Tibial nerve (tissue), 4 donors: ENCODE measurements around the gene ANKHD1. TPM values are rescaled to one million over a fixed set of nuclear protein-coding genes. Genes with fewer than 3 reads are reported as not detected.

Experiments used
- DNase-seq, 2 donors: peaks; one replicate each; pipeline ENCODE4 v3.0.0-alpha.2; 2019; ENCODE audit warnings: low spot score in 2 of 2
- H3K27ac ChIP-seq, 4 donors: fragments of 200-600 bp; sonication (generic) in 3 of 4; one replicate each; pipeline ENCODE4 v1.5.1; 2017 to 2019; ENCODE audit warnings: mild to moderate bottlenecking in 1 of 4
- H3K27me3 ChIP-seq, 2 donors: fragments of 200-600 bp; sonication (generic) in 1 of 2; one replicate each; pipeline versions ENCODE4 v1.5.1 to v1.6.0; 2017 to 2019
- H3K36me3 ChIP-seq, 3 donors: fragments of 200-600 bp; sonication (generic); one replicate each; pipeline ENCODE4 v1.5.1; 2018 to 2019
- H3K4me1 ChIP-seq, 4 donors: fragments of 200-600 bp; sonication (generic) in 3 of 4; one replicate each; pipeline ENCODE4 v1.5.1; 2017 to 2019
- H3K4me3 ChIP-seq, 4 donors: fragments of 200-600 bp; sonication (generic) in 3 of 4; one replicate each; pipeline ENCODE4 v1.5.1; 2017 to 2019; ENCODE audit warnings: mild to moderate bottlenecking in 1 of 4, moderate library complexity in 1 of 4
- H3K9me3 ChIP-seq, 4 donors: fragments of 200-600 bp; sonication (generic) in 3 of 4; one replicate each; pipeline ENCODE4 v1.5.1; 2017 to 2019
- EP300 ChIP-seq, 2 donors: sonication (generic); formaldehyde crosslinking; IDR thresholded peaks; one replicate each; pipeline ENCODE4 v1.6.1; 2017; ENCODE audit warnings: antibody characterized with exemption in 2 of 2, mild to moderate bottlenecking in 1 of 2
- POLR2A ChIP-seq, 2 donors: fragments of 450-650 bp; IDR thresholded peaks; one replicate each; pipeline ENCODE4 v1.6.1; 2017; ENCODE audit warnings: antibody characterized with exemption in 2 of 2, mild to moderate bottlenecking in 2 of 2, moderate library complexity in 2 of 2
- WGBS, 2 donors: methylation state at CpG; one replicate each; pipeline ENCODE4 v1.1.5; 2018; 5-methylcytosine and 5-hydroxymethylcytosine counted together
- total RNA-seq, 4 donors: library from RNA; depleted of rRNA; stranded (reverse); fragments of >200 nt; gene quantifications; one replicate each; pipeline ENCODE4 v1.1.0, GENCODE V29; 2016
- TF ChIP-seq, protein P1 (sequence below), 5 experiments: fragments of 200-600 bp in 3 of 5; fragments of 450-650 bp in 2 of 5; sonication (generic) in 3 of 5; IDR thresholded peaks; one replicate each; pipeline ENCODE4 v1.5.1; 2016 to 2019; ENCODE audit warnings: antibody characterized with exemption in 5 of 5, mild to moderate bottlenecking in 3 of 5, moderate library complexity in 2 of 5

Gene ANKHD1
- total RNA-seq, 4 donors from 2014 or later = 119 to 212 (median 162) TPM

DNA sequence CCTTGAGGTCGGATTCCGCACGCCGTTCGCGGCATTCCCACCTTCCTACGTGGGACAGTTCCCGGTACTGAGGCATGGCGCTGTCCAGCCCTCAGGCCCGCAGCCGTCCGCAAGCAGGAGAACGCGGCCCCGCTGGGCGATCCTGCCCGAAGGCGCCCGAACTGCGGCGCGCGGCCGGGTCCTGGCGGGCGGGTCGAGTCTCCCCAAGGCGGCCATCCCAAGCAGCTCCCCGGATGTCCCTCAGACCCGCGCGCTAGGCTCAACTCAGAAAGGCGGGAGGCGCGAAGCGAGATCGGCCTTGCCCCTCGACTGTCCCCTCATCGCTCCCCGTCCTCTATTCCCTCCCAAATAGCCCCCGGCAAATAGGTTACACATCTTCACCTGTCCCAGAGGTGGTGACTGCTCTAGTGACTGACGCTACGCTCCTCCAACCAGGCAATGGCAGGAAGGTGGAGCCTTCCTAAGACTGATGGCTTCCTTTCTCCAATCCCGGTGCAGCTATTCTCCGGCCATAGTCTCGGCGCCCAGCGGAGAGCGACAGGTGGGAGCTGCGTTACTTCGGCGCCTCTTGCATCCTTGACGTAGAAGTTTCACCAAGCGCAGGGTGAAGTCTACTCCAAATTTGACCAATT, 787 bp upstream of the ANKHD1 start:
- H3K9me3 ChIP-seq = no peaks in the 10 kb centered on the region
- H3K4me1 ChIP-seq = peaks cover 4 to 42% (median 20%) of the 10 kb centered on the region in 4 donors
- DNase-seq = peak; percentile 68 to 87
- peak overlapping the region; percentile 87 to 98 (median 90) for H3K27ac ChIP-seq
- no peaks in the 10 kb centered on the region for H3K36me3 ChIP-seq
- WGBS, 2 donors = 0 to 1% methylated on average over 36 to 52 of the region's 54 CpGs
- H3K27me3 ChIP-seq = no peaks in the 10 kb centered on the region
- TF ChIP-seq, protein P1, sequence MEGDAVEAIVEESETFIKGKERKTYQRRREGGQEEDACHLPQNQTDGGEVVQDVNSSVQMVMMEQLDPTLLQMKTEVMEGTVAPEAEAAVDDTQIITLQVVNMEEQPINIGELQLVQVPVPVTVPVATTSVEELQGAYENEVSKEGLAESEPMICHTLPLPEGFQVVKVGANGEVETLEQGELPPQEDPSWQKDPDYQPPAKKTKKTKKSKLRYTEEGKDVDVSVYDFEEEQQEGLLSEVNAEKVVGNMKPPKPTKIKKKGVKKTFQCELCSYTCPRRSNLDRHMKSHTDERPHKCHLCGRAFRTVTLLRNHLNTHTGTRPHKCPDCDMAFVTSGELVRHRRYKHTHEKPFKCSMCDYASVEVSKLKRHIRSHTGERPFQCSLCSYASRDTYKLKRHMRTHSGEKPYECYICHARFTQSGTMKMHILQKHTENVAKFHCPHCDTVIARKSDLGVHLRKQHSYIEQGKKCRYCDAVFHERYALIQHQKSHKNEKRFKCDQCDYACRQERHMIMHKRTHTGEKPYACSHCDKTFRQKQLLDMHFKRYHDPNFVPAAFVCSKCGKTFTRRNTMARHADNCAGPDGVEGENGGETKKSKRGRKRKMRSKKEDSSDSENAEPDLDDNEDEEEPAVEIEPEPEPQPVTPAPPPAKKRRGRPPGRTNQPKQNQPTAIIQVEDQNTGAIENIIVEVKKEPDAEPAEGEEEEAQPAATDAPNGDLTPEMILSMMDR (IDR thresholded peaks at IDR 0.05) = no peak
- peak in 1 of 2 donors; percentile 36 for TF ChIP-seq POLR2A (IDR thresholded peaks at IDR 0.05)
- no peak for TF ChIP-seq EP300 (IDR thresholded peaks at IDR 0.05)
- H3K4me3 ChIP-seq = peak overlapping the region; percentile 83 to 96 (median 90)

DNA sequence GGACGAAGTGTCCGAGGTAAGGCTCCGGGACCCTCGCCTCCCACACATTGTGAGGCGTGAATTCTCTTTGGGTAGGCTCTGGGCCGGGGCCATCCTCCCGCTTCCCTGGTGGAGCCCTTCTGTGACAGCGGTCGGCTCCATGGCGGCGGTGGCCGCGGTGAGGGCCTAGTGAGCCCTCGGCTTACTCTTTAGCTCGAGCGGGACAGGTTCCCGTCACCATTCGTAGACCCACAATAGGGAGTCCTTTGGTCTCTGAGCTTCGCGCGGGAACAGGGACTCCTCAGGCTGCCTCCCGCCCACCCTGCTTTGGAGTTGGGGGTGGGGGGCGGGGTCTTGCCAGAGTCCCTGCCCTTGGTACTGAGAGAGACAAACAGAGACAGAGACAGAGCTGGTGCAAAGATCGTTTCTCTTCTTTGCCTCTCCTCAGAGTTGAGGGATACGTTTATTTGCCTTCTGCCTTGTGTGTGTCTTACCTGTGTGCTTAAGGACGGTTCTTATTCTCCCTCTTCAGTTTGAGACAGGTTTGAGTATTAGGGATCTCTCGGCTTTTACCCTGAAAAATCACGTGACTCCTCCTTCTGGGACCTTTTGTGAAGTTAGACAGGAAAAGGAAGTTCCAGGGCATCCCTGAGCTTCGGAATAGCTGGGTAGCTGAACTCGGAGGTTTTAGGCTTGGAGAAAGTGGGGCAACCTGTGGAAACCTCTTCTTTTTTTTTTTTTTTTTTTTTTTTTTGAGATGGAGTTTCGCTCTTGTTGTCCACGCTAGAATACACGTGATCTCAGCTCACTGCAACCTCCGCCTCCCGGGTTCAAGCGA, 833 bp downstream of the ANKHD1 start:
- H3K27ac ChIP-seq = peak overlapping the region; percentile 85 to 98 (median 98)
- peaks cover 0 to 6% (median 0%) of the 10 kb centered on the region in 3 donors for H3K36me3 ChIP-seq
- DNase-seq = peak in 1 of 2 donors; percentile 19
- H3K4me3 ChIP-seq = peak overlapping the region; percentile 77 to 96 (median 89)
- H3K27me3 ChIP-seq = no peaks in the 10 kb centered on the region
- TF ChIP-seq POLR2A (IDR thresholded peaks at IDR 0.05) = no peak
- no peak for TF ChIP-seq EP300 (IDR thresholded peaks at IDR 0.05)
- TF ChIP-seq, protein P1 (IDR thresholded peaks at IDR 0.05) = no peak
- no peaks in the 10 kb centered on the region for H3K9me3 ChIP-seq
- H3K4me1 ChIP-seq = peaks cover 4 to 53% (median 20%) of the 10 kb centered on the region in 4 donors
- WGBS, 2 donors = 6 to 13% methylated on average over 18 to 32 of the region's 36 CpGs

DNA sequence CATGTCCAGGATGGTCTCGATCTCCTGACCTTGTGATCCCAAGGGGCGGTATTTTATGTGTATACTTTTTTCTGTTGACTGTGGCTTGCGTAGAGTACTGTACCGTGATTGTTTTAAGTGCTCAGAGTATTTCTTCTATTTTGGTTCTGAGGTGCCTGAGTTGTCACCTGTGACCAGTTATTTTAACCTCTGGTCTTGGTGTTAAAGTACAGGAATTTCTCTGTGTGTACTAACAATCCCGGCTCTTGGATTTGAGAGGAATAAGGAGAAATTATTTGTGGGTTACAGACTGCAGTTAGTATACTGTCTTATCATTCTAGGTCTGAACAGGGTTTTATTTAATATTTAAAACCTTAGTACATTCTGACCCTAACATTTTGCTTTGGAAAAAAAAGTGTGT, 2.0 kb downstream of the ANKHD1 start:
- peaks cover 0 to 6% (median 0%) of the 10 kb centered on the region in 3 donors for H3K36me3 ChIP-seq
- H3K4me1 ChIP-seq = peaks cover 4 to 64% (median 25%) of the 10 kb centered on the region in 4 donors
- 61 to 63% methylated on average over 5 of the region's 5 CpGs for WGBS, 2 donors
- TF ChIP-seq POLR2A (IDR thresholded peaks at IDR 0.05) (no peak), EP300 (IDR thresholded peaks at IDR 0.05) (no peak)
- TF ChIP-seq, protein P1 (IDR thresholded peaks at IDR 0.05) = no peak
- H3K9me3 ChIP-seq = no peaks in the 10 kb centered on the region
- no peak for DNase-seq
- peak overlapping the region in 3 of 4 donors; percentile 88 to 96 (median 90) for H3K4me3 ChIP-seq
- H3K27me3 ChIP-seq = no peaks in the 10 kb centered on the region
- no peak overlapping the region for H3K27ac ChIP-seq

DNA sequence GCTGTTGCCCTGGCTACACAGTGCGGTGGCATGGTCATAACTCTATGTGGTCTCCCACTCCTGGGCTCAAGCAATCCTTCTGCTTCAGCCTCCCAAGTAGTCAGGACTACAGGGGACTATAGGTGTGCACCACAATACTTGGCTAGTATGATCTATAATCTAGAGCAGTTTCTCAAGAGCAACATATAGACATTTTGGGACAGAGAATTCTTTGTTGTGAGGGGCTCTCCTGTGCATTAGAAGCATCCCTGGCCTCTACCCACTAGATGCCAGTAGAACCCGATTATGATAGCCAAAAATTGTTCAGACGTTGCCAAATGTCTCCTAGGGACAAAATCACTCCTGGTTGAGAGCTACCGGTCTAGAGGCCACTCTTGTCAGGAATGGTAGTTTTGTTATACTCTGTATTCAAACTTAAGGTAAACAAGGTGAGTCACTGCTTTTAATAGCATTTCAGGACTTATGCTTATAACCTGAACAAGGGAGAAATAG, 7.2 kb downstream of the ANKHD1 start:
- peaks cover 0 to 56% (median 22%) of the 10 kb centered on the region in 4 donors for H3K4me1 ChIP-seq

More for the DNA sequence above, 7.2 kb downstream of the ANKHD1 start:
- Histone ChIP-seq H3K4me3 (no peak overlapping the region), H3K27ac (no peak overlapping the region), H3K36me3 (peaks cover 0 to 6% (median 0%) of the 10 kb centered on the region in 3 donors), H3K9me3 (no peaks in the 10 kb centered on the region), H3K27me3 (no peaks in the 10 kb centered on the region)
- DNase-seq = no peak
- WGBS, 2 donors = 34 to 39% methylated on average over 4 of the region's 4 CpGs
- TF ChIP-seq EP300 (IDR thresholded peaks at IDR 0.05) (no peak), POLR2A (IDR thresholded peaks at IDR 0.05) (no peak)
- TF ChIP-seq, protein P1 (IDR thresholded peaks at IDR 0.05) = no peak
